HG02571 (cell line): ENCODE measurements around the gene DLX1.
A peak's percentile ranks its signal among the peaks of the same experiment; 100 is the strongest.
"Not testable (repeated sequence)": the region's sequence is repeated elsewhere in the genome, so short reads cannot be mapped to it uniquely, and the experiment has no call there.

ENCODE experiments used
- ATAC-seq: cut with Tn5 transposase; IDR thresholded peaks from one replicate; pipeline ENCODE4 v1.9.1; 2021; ENCODE audit warnings: mild to moderate bottlenecking, moderate library complexity; ENCODE audit not compliant: unreplicated experiment

The DLX1 gene

DNA sequence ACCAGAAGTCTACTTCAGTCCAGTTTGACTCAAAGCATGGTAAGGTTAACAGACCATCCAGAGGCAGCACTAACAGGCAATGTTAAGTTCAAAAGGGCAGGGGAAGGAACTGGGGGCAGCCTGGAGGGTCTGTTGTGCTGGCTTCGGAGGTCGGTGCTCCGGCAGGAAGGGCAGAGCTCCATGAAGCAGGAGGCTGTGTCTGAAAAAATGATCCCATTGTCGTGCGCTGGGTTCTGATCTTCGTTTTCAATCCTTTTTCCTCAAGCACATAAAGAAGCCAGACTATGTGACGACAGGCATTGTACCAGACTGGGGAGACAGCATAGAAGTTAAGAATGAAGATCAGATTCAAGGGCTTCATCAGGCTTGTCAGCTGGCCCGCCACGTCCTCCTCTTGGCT lies 21.9 kb upstream of the DLX1 start:
- ATAC-seq = no peak

- no peak for ATAC-seq
These were observed 20.2 kb upstream of the DLX1 start for GRCh38 chr2:172065111-172065510.

DNA sequence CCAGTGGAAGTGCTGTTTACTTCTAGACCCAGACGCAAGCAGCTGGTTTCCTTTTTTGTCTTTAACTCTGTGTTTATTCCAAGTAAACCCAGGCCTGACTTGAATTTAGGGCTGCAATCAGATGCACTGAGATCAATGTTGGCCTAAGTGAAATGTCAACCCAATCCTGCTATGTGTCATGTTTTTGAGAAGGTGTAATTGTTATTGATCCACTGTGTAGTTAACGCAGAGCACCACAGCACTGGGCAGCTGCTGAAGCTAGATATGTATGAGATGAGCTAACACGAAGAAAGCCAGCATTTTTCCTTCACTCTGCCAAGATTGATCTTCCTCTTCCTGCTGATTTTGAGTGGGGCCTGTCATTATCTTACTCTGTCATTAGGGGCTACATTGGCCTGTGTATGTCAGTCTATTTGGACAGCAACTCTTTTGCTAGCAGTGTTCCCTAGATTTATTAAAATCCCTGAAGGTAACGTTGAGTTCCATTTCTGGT lies 18.9 kb upstream of the DLX1 start:
- no peak for ATAC-seq

GRCh38 chr2:172067905-172068304 lies 17.4 kb upstream of the DLX1 start:
- not testable (repeated sequence) for ATAC-seq

- no peak for ATAC-seq
These were observed 14.4 kb upstream of the DLX1 start for GRCh38 chr2:172070936-172071335.

DNA sequence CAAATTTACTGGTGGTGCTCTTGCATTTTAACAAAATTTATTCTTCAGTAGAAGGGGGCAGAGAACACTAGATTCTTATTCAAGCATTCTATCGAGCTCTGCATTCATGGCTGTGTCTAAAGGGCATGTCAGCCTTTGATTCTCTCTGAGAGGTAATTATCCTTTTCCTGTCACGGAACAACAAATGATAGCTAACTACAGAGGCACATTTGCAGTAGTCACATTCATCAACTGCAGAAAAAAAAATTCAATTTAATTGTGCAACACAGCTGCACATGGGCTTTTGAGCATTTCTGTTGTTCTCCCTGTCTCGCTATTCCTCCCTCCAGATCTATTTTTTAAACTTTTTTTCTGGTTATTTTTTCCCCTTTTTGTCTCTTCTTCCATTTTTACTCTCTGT lies 13.0 kb upstream of the DLX1 start:
- no peak for ATAC-seq

GRCh38 chr2:172072706-172073105 lies 12.6 kb upstream of the DLX1 start:
- ATAC-seq = no peak

DNA sequence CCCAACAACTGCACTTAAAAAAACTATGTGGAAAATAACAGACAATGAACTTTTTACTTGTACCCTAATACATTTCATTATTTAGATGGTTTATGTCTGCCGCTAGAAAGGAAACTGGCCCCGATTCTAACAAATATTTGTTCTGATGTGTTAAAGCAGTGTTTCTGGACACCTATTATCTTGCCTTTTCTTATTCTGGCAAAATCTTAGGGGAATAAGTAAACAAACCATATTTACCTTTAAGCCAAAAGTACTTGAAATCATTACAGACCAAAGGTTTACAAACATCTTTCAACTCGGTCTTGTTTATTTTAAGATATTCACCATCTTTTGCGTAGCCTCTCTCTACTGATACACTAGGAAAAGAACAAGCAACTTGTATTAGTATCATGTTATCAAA lies 11.8 kb upstream of the DLX1 start:
- ATAC-seq = no peak

DNA sequence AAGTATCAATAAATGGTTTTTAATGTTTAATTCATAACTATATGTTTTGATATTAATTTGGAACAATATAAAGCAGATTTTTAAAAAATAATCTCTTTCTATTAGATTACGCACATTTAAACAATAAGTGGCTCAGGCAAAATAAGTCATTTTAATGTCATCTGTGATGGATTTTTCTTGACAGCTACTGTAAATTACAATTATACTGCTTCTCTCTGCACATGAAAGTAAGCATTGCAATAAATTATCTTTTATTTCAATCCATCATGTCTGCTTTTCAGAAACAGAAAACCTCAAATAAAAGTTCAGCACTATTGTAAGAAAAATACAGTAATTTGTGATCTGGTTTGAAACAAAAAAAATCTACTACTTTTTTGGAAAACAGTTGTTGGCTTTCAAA lies 11.1 kb upstream of the DLX1 start:
- ATAC-seq = no peak

DNA sequence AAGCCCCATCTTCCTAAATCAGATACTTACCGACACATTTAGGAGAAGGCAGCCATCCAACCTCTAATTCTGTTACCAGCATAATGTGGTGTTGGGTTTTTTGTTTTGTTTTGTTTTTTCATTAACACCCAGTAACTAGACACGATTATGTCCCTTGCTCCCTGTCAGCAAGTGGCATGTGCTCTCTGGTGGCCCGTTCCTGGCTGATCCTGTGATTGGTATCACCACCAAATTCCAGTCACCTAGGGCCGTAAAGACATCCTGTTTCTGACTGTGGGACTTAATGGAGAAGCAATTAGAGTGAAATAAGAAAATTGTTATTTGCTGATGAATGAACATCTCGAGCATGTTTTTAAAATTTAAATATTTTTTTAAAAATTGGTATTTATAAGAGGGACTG lies 5.9 kb upstream of the DLX1 start:
- no peak for ATAC-seq

DNA sequence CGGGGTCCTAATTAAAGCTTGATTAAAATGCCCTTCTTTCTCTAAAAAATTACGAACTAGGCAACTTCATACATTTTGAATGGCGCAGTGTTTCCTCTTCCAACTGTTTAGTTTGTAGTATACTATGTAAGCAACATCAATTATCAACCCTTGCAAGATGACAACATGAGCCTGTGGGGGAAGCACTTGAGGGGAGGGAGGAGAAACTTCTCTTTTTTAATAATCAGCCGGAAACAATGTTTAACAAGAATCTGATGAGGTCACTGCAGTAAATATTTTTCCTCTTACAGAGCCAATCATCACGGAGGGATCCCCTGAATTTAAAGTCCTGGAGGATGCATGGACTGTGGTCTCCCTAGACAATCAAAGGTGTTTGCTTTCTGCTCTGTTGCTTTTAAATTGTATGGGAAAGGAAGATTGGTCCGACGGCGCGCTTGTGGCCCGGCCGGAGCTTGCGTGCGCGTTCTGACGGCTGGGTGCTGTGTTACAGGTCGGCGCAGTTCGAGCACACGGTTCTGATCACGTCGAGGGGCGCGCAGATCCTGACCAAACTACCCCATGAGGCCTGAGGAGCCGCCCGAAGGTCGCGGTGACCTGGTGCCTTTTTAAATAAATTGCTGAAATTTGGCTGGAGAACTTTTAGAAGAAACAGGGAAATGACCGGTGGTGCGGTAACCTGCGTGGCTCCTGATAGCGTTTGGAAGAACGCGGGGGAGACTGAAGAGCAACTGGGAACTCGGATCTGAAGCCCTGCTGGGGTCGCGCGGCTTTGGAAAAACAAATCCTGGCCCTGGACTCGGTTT lies 5.3 kb upstream of the DLX1 start:
- no peak for ATAC-seq

- ATAC-seq = no peak
These were observed 4.6 kb upstream of the DLX1 start for GRCh38 chr2:172080641-172081220.

DNA sequence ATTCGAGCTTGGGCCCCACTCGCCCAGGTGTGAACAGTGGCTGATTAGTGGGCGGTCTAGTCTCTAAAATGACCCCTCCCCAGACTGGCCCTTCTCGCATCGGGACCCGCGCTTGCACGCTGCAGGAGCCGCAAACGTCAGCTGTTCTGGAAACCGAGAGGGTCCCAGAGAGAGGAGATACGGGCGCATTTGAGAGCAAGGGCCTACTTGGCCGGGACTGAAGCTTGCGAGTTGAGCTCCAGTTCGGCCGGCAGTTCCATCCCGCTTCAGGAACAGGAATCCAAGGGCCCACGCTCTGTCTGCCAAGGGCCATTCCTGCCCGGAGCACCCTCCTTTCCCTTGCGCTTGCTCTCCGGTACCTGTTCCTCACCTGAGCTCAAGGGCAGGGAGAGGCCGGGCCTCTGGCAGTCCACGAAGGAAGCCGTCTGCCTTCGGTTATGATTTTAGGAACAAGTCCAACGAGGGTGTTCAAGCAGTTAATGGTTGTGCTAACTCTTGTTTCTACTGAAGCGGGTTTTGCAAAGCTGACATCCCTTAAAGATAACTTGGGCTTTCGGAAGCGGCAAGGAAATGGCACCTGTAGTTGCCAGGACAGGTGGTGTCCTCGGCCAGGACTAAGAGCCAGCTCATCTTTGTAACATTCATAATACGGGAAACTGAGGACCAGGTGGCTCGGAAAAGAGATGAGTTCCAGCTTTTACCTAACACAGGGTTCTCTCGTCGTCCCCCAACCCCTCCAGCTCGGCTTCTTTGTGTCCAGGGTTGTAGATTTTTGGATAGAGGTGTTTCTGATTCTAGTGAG lies 3.9 kb upstream of the DLX1 start:
- ATAC-seq = no peak

GRCh38 chr2:172082105-172082943 lies 3.0 kb upstream of the DLX1 start:
- ATAC-seq = no peak

DNA sequence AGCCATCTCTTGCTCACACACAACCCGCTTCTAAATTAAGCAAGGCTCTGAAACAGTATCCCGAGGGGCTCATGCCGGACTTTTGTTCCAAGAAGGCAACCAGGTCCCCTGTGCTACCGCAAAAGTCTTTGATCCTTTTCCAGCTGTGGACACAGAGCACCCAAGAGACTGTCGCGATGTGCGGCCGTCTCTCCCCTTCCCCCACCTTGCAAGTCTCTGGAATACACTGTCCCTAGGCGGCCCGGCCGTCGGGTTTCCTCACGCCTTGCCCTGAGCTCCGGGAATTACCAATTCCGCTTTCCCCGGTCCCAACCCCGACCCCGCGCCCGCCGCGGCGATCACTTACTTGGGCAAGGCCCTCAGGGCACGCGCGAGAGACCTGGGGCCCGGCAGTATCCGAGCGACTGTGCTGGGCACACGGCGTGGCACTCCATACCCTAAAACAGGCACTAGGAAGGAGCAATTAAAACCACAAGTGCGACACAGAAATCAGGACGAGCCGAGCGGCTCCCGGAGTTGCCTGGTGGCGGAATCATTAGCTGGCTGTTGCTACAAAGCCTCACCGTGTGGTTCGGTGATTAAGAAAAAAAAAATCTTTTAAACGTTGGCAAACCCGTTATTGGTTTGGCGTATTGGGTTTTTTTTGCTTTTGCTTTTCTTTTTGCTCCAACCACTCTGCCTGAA lies 2.2 kb upstream of the DLX1 start:
- no peak for ATAC-seq

- ATAC-seq = no peak
These were observed 1.5 kb upstream of the DLX1 start for GRCh38 chr2:172083628-172084394.

- ATAC-seq = no peak
These were observed 987 bp upstream of the DLX1 start for GRCh38 chr2:172084395-172084644.

GRCh38 chr2:172084645-172085459 lies 455 bp upstream of the DLX1 start:
- ATAC-seq = peak; percentile 89
